Measurements from ENCODE around the gene ZMYND8.

Gene ZMYND8

GRCh38 chr20:47365023-47365764, 8.7 kb upstream of the ZMYND8 start:
- Histone ChIP-seq H3K4me1 (ENCODE audit: insufficient read depth, low read length) (peaks cover 9% of the 10 kb centered on the region), H3K9ac (ENCODE audit: low read depth, low read length) (no peak overlapping the region), H3K36me3 (ENCODE audit: insufficient read depth, low read length) (no peaks in the 10 kb centered on the region), H3K4me3 (ENCODE audit: low read depth in 1 of 2, low read length in 2 of 2) (no peak overlapping the region), H3K79me2 (ENCODE audit: insufficient read depth, low read length) (no peaks in the 10 kb centered on the region), H3K9me3 (ENCODE audit: insufficient read depth, low read length, severe bottlenecking) (no peaks in the 10 kb centered on the region), H3K4me2 (ENCODE audit: insufficient read depth, low read length) (no peak overlapping the region), H3K27me3 (ENCODE audit: insufficient read depth, low read length, poor library complexity) (no peaks in the 10 kb centered on the region), H3K27ac (ENCODE audit: low read length) (peak overlapping the region; percentile 8; the same call in 1 of the 2 replicates), H4K20me1 (ENCODE audit: insufficient read depth, low read length) (no peaks in the 10 kb centered on the region), H2AFZ (ENCODE audit: low read depth, low read length) (peak overlapping the region; percentile 9; the same call in 1 of the 2 replicates)
- DNase-seq (peak; percentile 53), ATAC-seq (ENCODE audit: insufficient read depth, low read depth) (peak; percentile 86)
- TF ChIP-seq EZH2 (IDR thresholded peaks at IDR 0.05; ENCODE audit: borderline replicate concordance, low read depth, low read length, severe bottlenecking) (no peak), CTCF (IDR thresholded peaks at IDR 0.05; ENCODE audit: borderline replicate concordance, extremely low read depth, low read length, poor library complexity, severe bottlenecking) (no peak)

- Histone ChIP-seq H3K4me3 (ENCODE audit: low read depth in 1 of 2, low read length in 2 of 2) (no peak overlapping the region), H3K27ac (ENCODE audit: low read length) (no peak overlapping the region), H3K9me3 (ENCODE audit: insufficient read depth, low read length, severe bottlenecking) (no peaks in the 10 kb centered on the region), H3K9ac (ENCODE audit: low read depth, low read length) (no peak overlapping the region), H3K36me3 (ENCODE audit: insufficient read depth, low read length) (no peaks in the 10 kb centered on the region), H2AFZ (ENCODE audit: low read depth, low read length) (no peak overlapping the region), H4K20me1 (ENCODE audit: insufficient read depth, low read length) (no peaks in the 10 kb centered on the region), H3K4me1 (ENCODE audit: insufficient read depth, low read length) (peaks cover 13% of the 10 kb centered on the region), H3K79me2 (ENCODE audit: insufficient read depth, low read length) (no peaks in the 10 kb centered on the region), H3K4me2 (ENCODE audit: insufficient read depth, low read length) (no peak overlapping the region), H3K27me3 (ENCODE audit: insufficient read depth, low read length, poor library complexity) (no peaks in the 10 kb centered on the region)
- DNase-seq (peak; percentile 50), ATAC-seq (ENCODE audit: insufficient read depth, low read depth) (peak; percentile 68)
- TF ChIP-seq CTCF (IDR thresholded peaks at IDR 0.05; ENCODE audit: borderline replicate concordance, extremely low read depth, low read length, poor library complexity, severe bottlenecking) (no peak), EZH2 (IDR thresholded peaks at IDR 0.05; ENCODE audit: borderline replicate concordance, low read depth, low read length, severe bottlenecking) (no peak)
Measured at GRCh38 chr20:47362361-47363219, 6.1 kb upstream of the ZMYND8 start.

- H3K4me3 ChIP-seq (ENCODE audit: low read depth in 1 of 2, low read length in 2 of 2), result no peak overlapping the region
- no peak overlapping the region for H3K27ac ChIP-seq (ENCODE audit: low read length)
- peaks cover 25% of the 10 kb centered on the region for H3K4me1 ChIP-seq (ENCODE audit: insufficient read depth, low read length)
- DNase-seq (no peak), ATAC-seq (ENCODE audit: insufficient read depth, low read depth) (no peak)
- no peak overlapping the region for H3K4me2 ChIP-seq (ENCODE audit: insufficient read depth, low read length)
- H4K20me1 ChIP-seq (ENCODE audit: insufficient read depth, low read length), result no peaks in the 10 kb centered on the region
- H2AFZ ChIP-seq (ENCODE audit: low read depth, low read length), result no peak overlapping the region
- H3K79me2 ChIP-seq (ENCODE audit: insufficient read depth, low read length), result peaks cover 10% of the 10 kb centered on the region
- H3K9me3 ChIP-seq (ENCODE audit: insufficient read depth, low read length, severe bottlenecking), result no peaks in the 10 kb centered on the region
- H3K27me3 ChIP-seq (ENCODE audit: insufficient read depth, low read length, poor library complexity), result no peaks in the 10 kb centered on the region
- H3K9ac ChIP-seq (ENCODE audit: low read depth, low read length), result no peak overlapping the region
- TF ChIP-seq CTCF (IDR thresholded peaks at IDR 0.05; ENCODE audit: borderline replicate concordance, extremely low read depth, low read length, poor library complexity, severe bottlenecking) (no peak), EZH2 (IDR thresholded peaks at IDR 0.05; ENCODE audit: borderline replicate concordance, low read depth, low read length, severe bottlenecking) (no peak)
- H3K36me3 ChIP-seq (ENCODE audit: insufficient read depth, low read length), result no peaks in the 10 kb centered on the region
Measured at GRCh38 chr20:47361057-47361915, 4.8 kb upstream of the ZMYND8 start.

Measured in DND-41 (cell line).